ENCODE results near the gene PGAM2.

DNA sequence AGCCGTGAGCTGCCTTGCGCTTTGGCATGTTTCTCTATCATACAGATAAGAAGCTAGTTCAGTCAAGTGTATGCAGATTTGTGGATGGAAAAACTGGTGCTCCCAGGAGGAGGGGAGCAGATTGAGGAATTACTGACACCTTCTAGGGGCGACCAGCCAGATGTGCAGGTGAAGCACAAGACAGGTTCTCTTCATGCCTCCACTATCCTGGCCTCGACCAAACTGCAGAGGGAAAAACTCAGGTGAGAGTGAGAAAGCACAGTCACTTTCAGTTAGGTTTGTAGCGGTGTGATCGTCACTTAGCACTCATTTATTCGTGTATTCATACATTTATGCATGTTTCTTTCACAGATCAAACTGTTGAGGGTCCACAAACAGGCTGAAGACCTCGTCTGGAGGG, 21.5 kb downstream of the PGAM2 start:
- TF ChIP-seq ARID2 (CRISPR knock-in tag; IDR thresholded peaks at IDR 0.05; ENCODE audit: borderline replicate concordance), result no peak
- no peak for TF ChIP-seq KLF6 (CRISPR knock-in tag; IDR thresholded peaks at IDR 0.05)
- TF ChIP-seq HNRNPUL1 (IDR thresholded peaks at IDR 0.05; ENCODE audit: low read depth, low read length), result no peak
- no peak for TF ChIP-seq KDM4B (CRISPR knock-in tag; IDR thresholded peaks at IDR 0.05)
- TF ChIP-seq REST (IDR thresholded peaks at IDR 0.05; ENCODE audit: borderline replicate concordance in 1 of 2, low read depth in 1 of 2, low read length in 2 of 2), result no peak
- TF ChIP-seq FOXA1 (IDR thresholded peaks at IDR 0.05), result no peak
- no peak for TF ChIP-seq FOXA1 (CRISPR knock-in tag; IDR thresholded peaks at IDR 0.05)
- no peak for TF ChIP-seq ADNP (CRISPR knock-in tag; IDR thresholded peaks at IDR 0.05)
- TF ChIP-seq TCF7L2 (IDR thresholded peaks at IDR 0.05; ENCODE audit: low read depth, low read length), result no peak
- TF ChIP-seq CBX1 (IDR thresholded peaks at IDR 0.05; ENCODE audit: low read depth), result no peak
- TF ChIP-seq FOXO1 (CRISPR knock-in tag; IDR thresholded peaks at IDR 0.05), result no peak
- no peak for TF ChIP-seq ZNF513 (CRISPR knock-in tag; conservative IDR thresholded peaks at IDR 0.05)
- no peak for TF ChIP-seq ZNF253 (CRISPR knock-in tag; IDR thresholded peaks at IDR 0.05; ENCODE audit: borderline replicate concordance)
- TF ChIP-seq, protein P1, sequence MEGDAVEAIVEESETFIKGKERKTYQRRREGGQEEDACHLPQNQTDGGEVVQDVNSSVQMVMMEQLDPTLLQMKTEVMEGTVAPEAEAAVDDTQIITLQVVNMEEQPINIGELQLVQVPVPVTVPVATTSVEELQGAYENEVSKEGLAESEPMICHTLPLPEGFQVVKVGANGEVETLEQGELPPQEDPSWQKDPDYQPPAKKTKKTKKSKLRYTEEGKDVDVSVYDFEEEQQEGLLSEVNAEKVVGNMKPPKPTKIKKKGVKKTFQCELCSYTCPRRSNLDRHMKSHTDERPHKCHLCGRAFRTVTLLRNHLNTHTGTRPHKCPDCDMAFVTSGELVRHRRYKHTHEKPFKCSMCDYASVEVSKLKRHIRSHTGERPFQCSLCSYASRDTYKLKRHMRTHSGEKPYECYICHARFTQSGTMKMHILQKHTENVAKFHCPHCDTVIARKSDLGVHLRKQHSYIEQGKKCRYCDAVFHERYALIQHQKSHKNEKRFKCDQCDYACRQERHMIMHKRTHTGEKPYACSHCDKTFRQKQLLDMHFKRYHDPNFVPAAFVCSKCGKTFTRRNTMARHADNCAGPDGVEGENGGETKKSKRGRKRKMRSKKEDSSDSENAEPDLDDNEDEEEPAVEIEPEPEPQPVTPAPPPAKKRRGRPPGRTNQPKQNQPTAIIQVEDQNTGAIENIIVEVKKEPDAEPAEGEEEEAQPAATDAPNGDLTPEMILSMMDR (CRISPR knock-in tag; IDR thresholded peaks at IDR 0.05), result no peak

All from HepG2 (cell line).